CD14-positive monocyte (primary cell): ENCODE results near the gene XAGE5. TPM values are rescaled to one million over a fixed set of nuclear protein-coding genes. Genes with fewer than 3 reads are reported as not detected.
"Not testable (repeated sequence)": the region's sequence is repeated elsewhere in the genome, so short reads cannot be mapped to it uniquely, and the experiment has no call there.

Source experiments
- DNase-seq, 3 donors: peaks; one replicate each; pipeline ENCODE4 v3.0.0-alpha.2; 2011 to 2022
- H2AFZ ChIP-seq: 2 replicates; pipeline ENCODE4 v1.6.0; 2012; ENCODE audit warnings: mild to moderate bottlenecking, low read depth, low read length, inconsistent platforms; ENCODE audit not compliant: insufficient read depth, poor library complexity, severe bottlenecking
- H3K27ac ChIP-seq, 2 donors: 1 replicate in 1 of 2; 2 replicates in 1 of 2; pipeline ENCODE4 v1.5.1; 2012 to 2013; ENCODE audit warnings: low read length in 2 of 2, control low read depth in 1 of 2, inconsistent platforms in 1 of 2, low read depth in 1 of 2, mild to moderate bottlenecking in 1 of 2
- H3K27me3 ChIP-seq, 2 donors: one replicate each; pipeline versions ENCODE4 v1.6.0 to v1.6.1; 2011 to 2013; ENCODE audit warnings: low read length in 2 of 2; ENCODE audit not compliant: control insufficient read depth in 2 of 2, insufficient read depth in 2 of 2
- H3K36me3 ChIP-seq, 2 donors: replicated peaks in 1 of 2; 1 replicate in 1 of 2; 2 replicates in 1 of 2; pipeline versions ENCODE4 v1.5.1 to v1.6.1; 2012 to 2013; ENCODE audit warnings: low read length in 2 of 2, control low read depth in 1 of 2, inconsistent platforms in 1 of 2, mild to moderate bottlenecking in 1 of 2; ENCODE audit not compliant: insufficient read depth in 2 of 2, control insufficient read depth in 1 of 2
- H3K4me1 ChIP-seq, 2 donors: 1 replicate in 1 of 2; 2 replicates in 1 of 2; pipeline versions ENCODE4 v1.5.1 to v1.6.1; 2012 to 2013; ENCODE audit warnings: low read length in 2 of 2, control low read depth in 1 of 2, inconsistent platforms in 1 of 2, mild to moderate bottlenecking in 1 of 2, moderate library complexity in 1 of 2; ENCODE audit not compliant: insufficient read depth in 2 of 2, control insufficient read depth in 1 of 2
- H3K4me2 ChIP-seq: replicated peaks from 2 replicates; pipeline ENCODE3; 2012; ENCODE audit warnings: low read length, moderate library complexity, mild to moderate bottlenecking; ENCODE audit not compliant: poor library complexity, severe bottlenecking; ENCODE audit errors: extremely low read depth
- H3K4me3 ChIP-seq, 3 experiments: fragments of 200-600 bp in 1 of 3; sonication (generic) in 1 of 3; replicated peaks in 1 of 3; 1 replicate in 2 of 3; 2 replicates in 1 of 3; pipeline ENCODE4 v1.5.1; 2011 to 2013; ENCODE audit warnings: low read length in 3 of 3, mild to moderate bottlenecking in 3 of 3, control low read depth in 2 of 3, low read depth in 2 of 3, inconsistent platforms in 1 of 3, moderate library complexity in 1 of 3
- H3K79me2 ChIP-seq: 2 replicates; pipeline ENCODE4 v1.6.0; 2012; ENCODE audit warnings: mild to moderate bottlenecking, control low read depth, inconsistent platforms, low read length, moderate library complexity; ENCODE audit not compliant: insufficient read depth
- H3K9ac ChIP-seq: 2 replicates; pipeline ENCODE4 v1.6.0; 2017; ENCODE audit warnings: low read length, mild to moderate bottlenecking; ENCODE audit not compliant: insufficient read depth, poor library complexity, severe bottlenecking
- H3K9me3 ChIP-seq, 2 donors: replicated peaks in 1 of 2; 1 replicate in 1 of 2; 2 replicates in 1 of 2; pipeline versions ENCODE4 v1.5.1 to v1.6.1; 2012 to 2013; ENCODE audit warnings: low read length in 2 of 2, control low read depth in 1 of 2; ENCODE audit not compliant: control insufficient read depth in 1 of 2, insufficient read depth in 1 of 2
- H4K20me1 ChIP-seq: 2 replicates; pipeline ENCODE4 v1.6.0; 2012; ENCODE audit warnings: mild to moderate bottlenecking, low read length, control low read depth, moderate library complexity; ENCODE audit not compliant: insufficient read depth
- H3K27ac Mint-ChIP-seq, 7 donors: one replicate each; pipeline ENCODE4 v1.8.0; 2020; ENCODE audit warnings: mild to moderate bottlenecking in 7 of 7, mixed read lengths in 7 of 7, moderate library complexity in 6 of 7, inconsistent platforms in 2 of 7
- H3K27me3 Mint-ChIP-seq, 3 donors: one replicate each; pipeline ENCODE4 v1.8.0; 2021 to 2022; ENCODE audit warnings: low read depth in 3 of 3, mild to moderate bottlenecking in 3 of 3, mixed read lengths in 3 of 3, moderate library complexity in 3 of 3, inconsistent platforms in 1 of 3
- H3K36me3 Mint-ChIP-seq, 2 donors: one replicate each; pipeline ENCODE4 v1.8.0; 2020; ENCODE audit warnings: mixed read lengths in 2 of 2, inconsistent platforms in 1 of 2, mild to moderate bottlenecking in 1 of 2
- H3K4me1 Mint-ChIP-seq: one replicate; pipeline ENCODE4 v1.8.0; 2020; ENCODE audit warnings: mild to moderate bottlenecking, mixed read lengths
- H3K4me3 Mint-ChIP-seq, 2 donors: one replicate each; pipeline ENCODE4 v1.8.0; 2020; ENCODE audit warnings: mild to moderate bottlenecking in 2 of 2, mixed read lengths in 2 of 2, moderate library complexity in 1 of 2
- H3K9me3 Mint-ChIP-seq, 7 donors: one replicate each; pipeline ENCODE4 v1.8.0; 2020 to 2022; ENCODE audit warnings: mixed read lengths in 7 of 7, mild to moderate bottlenecking in 6 of 7, moderate library complexity in 6 of 7, inconsistent platforms in 2 of 7
- CTCF ChIP-seq: fragments of 200-600 bp; IDR thresholded peaks from one replicate; pipeline ENCODE4 v1.8.0; 2022; ENCODE audit warnings: antibody characterized with exemption, mild to moderate bottlenecking
- WGBS: methylation state at CpG from one replicate; pipeline ENCODE4 v1.1.5; 2013; ENCODE audit warnings: missing lambda C conversion rate; ENCODE audit not compliant: insufficient coverage; 5-methylcytosine and 5-hydroxymethylcytosine counted together
- intact Hi-C, 2 donors: fragments of 100-400 bp; cut with micrococcal nuclease; formaldehyde crosslinking; loops; one replicate each; pipeline versions ENCODE4 v1.15.0 to v1.15.1; 2023
- polyA plus RNA-seq, 3 donors: library from polyadenylated mRNA; depleted of rRNA in 1 of 3; unstranded in 2 of 3; stranded (reverse) in 1 of 3; fragments of 300-500 nt in 2 of 3; fragments of >200 nt in 1 of 3; fragmentation: Illumina TruSeq in 2 of 3; gene quantifications; 1 replicate in 2 of 3; 2 replicates in 1 of 3; pipeline ENCODE4 v1.2.3, GENCODE V29; 2012 to 2021

The XAGE5 gene
- polyA plus RNA-seq, 3 donors: not detected

- H2AFZ ChIP-seq: no peak overlapping the region
- no peak overlapping the region for H3K27ac Mint-ChIP-seq
- no peaks in the 10 kb centered on the region for H3K36me3 Mint-ChIP-seq
- no peaks in the 10 kb centered on the region for H4K20me1 ChIP-seq
- H3K9me3 Mint-ChIP-seq: peaks cover 0 to 10% (median 2%) of the 10 kb centered on the region in 7 donors
- H3K4me2 ChIP-seq: no peak overlapping the region
- no peaks in the 10 kb centered on the region for H3K4me1 ChIP-seq
- peaks cover 2 to 13% (median 4%) of the 10 kb centered on the region in 3 donors for H3K27me3 Mint-ChIP-seq
- no peak overlapping the region for H3K4me3 ChIP-seq
- no peaks in the 10 kb centered on the region for H3K36me3 ChIP-seq
- no peak for DNase-seq
- WGBS: 100% methylated on average over 1 of the region's 9 CpGs
- H3K9me3 ChIP-seq: no peaks in the 10 kb centered on the region
- H3K4me3 Mint-ChIP-seq: no peak overlapping the region
- no peaks in the 10 kb centered on the region for H3K27me3 ChIP-seq
- H3K9ac ChIP-seq: no peak overlapping the region
- H3K27ac ChIP-seq: no peak overlapping the region
- H3K4me1 Mint-ChIP-seq: peaks cover 2% of the 10 kb centered on the region
- intact Hi-C loops: no loop called here
- no peak for TF ChIP-seq CTCF
- no peaks in the 10 kb centered on the region for H3K79me2 ChIP-seq
Measured at GRCh38 chrX:52852110-52852860, 41.2 kb downstream of the XAGE5 start.

GRCh38 chrX:52856991-52857525 is 46.0 kb downstream of the XAGE5 start:
- H3K27ac Mint-ChIP-seq, H4K20me1 ChIP-seq, H3K4me1 ChIP-seq, H3K4me1 Mint-ChIP-seq, H3K27me3 Mint-ChIP-seq, H3K36me3 Mint-ChIP-seq, DNase-seq, intact Hi-C loops, H3K27ac ChIP-seq, H3K4me2 ChIP-seq, H3K36me3 ChIP-seq, H3K79me2 ChIP-seq, H3K9ac ChIP-seq, H3K27me3 ChIP-seq, H3K9me3 ChIP-seq, H3K4me3 ChIP-seq, H2AFZ ChIP-seq, H3K9me3 Mint-ChIP-seq, H3K4me3 Mint-ChIP-seq: not testable (repeated sequence)
- WGBS: no CpG with 5 or more reads among the region's 4 CpGs
